Measurements from ENCODE around the gene TRIP13.

- TF ChIP-seq EZH2 (IDR thresholded peaks at IDR 0.05): no peak
- TF ChIP-seq POLR2AphosphoS5 (IDR thresholded peaks at IDR 0.05; ENCODE audit: borderline replicate concordance, low read depth, low read length): no peak
Observed at GRCh38 chr5:963310-963672, 70.6 kb downstream of the TRIP13 start.
